Activated CD4-positive, alpha-beta T cell treated with anti-CD3 and anti-CD28 coated beads, Interleukin-10, Interleukin-2, amounts not matched to agents 100 ng/mL and 50 ng/mL, durations not matched to agents 16 hours and 8 hours (primary cell): Measurements from ENCODE around the gene PRSS57.
"Not testable (repeated sequence)": the region's sequence is repeated elsewhere in the genome, so short reads cannot be mapped to it uniquely, and the experiment has no call there.

Experiments
- DNase-seq: peaks from one replicate; pipeline ENCODE4 v3.0.0-alpha.2; 2020

PRSS57 gene

DNA sequence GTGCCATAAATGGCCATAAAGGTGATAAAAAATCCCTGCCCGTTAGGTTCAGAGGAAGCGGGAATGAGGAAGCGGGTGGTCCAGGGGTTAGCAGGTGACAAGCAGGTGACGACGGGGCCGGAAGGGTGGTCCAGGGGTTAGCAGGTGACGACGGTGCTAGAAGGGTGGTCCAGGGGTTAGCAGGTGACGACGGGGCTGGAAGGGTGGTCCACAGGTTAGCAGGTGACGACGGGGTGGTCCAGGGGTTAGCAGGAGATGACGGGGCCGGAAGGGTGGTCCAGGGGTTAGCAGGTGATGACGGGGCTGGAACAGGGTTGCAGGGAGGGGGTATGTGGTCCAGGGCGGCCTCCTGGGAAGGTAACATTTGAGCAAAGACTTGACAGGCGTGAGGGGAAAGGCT, 6.3 kb downstream of the PRSS57 start:
- no peak for DNase-seq

GRCh38 chr19:688214-688613, 7.0 kb downstream of the PRSS57 start:
- DNase-seq: no peak

DNA sequence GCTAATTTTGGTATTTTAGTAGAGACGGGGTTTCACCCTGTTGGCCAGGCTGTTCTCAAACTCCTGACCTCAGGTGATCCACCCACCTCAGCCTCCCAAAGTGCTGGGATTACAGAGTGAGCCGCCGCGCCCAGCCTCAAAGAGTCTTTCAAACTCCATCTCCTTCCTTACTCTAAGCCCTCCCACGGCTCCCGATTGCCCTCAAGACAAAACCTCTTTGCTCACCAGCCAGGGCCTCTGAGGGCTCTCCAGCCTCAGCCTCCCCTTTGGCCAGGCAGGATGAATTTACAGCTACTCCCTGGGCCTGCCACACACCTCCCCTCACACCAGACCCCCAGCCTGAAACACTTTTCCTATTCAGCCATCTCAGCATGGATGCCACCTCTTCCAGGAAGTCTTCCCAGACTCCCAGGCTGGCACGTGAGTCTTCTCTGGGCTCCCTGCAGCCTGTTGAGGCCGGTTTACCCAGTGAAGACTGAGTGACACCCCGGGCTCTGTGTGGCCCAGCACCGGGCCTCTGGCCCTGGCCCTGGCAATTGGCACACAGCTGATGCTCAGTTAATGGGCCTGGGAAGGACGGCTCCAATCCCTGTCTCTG, 7.6 kb downstream of the PRSS57 start:
- no peak for DNase-seq

DNA sequence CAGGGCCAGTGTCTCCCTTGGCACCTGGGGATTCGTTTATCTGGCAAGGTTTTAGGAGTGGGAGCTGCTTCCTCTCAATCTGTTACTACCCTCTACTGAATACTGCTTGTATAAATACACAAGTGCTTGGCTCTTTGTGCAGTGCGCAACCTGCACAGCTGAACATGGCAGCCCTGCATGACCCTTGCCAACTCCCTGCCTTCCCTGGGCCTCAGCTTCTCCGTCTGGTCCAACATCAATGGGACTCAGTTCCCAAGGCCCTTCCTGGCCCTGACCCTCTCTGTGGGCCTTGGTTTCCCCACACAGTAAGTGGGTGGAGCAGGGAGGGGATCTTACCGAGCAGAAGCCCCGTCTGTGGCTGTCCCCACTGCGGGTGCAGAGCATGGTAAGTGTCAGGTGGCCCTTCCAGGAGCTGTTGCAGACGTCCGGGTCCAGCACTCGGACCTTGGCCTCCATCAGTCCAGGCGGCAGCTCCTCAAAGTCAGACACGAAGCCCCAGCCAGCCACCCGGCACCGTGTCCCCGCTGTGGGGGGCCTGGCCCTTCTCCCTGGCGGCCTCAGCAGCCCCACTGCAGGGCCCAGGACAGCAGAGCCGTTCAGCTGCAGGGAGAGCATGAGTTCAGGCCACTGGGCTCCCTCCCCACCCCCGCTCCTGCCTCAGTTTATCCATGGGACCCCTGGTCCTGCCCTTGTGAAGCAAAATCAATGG, 8.5 kb downstream of the PRSS57 start:
- no peak for DNase-seq

DNA sequence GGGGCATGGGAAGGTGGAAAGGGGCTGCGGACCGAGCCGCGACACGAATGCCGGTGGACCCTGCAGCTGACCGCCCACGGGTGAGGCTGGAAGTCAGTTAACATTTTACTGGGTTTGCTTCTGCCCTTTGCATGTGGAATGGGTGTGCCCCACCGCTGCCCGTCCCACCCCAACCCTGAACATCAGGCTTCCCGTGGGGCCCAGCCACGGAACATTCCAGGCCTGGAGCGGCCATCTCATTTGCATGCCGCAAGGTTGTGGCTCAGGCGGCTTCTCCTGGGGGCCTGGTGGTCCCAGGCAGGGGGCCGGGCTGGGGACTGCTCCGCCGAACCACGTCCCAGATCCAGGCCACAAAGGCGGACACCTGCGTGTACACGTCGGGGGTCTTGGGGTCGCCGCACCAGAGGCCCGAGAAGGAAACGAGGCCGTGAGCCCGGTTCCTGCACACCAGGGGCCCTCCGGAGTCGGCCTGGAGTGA, 9.8 kb downstream of the PRSS57 start:
- DNase-seq: no peak

GRCh38 chr19:682678-683320, 12.5 kb downstream of the PRSS57 start:
- DNase-seq: no peak

GRCh38 chr19:681029-682019, 13.9 kb downstream of the PRSS57 start:
- DNase-seq: peak; percentile 97

- peak; percentile 100 for DNase-seq
Observed at GRCh38 chr19:680287-681028, 14.8 kb downstream of the PRSS57 start.

GRCh38 chr19:679418-680286, 15.6 kb downstream of the PRSS57 start:
- peak; percentile 54 for DNase-seq

- no peak for DNase-seq
Observed at GRCh38 chr19:678791-679388, 16.4 kb downstream of the PRSS57 start.

DNA sequence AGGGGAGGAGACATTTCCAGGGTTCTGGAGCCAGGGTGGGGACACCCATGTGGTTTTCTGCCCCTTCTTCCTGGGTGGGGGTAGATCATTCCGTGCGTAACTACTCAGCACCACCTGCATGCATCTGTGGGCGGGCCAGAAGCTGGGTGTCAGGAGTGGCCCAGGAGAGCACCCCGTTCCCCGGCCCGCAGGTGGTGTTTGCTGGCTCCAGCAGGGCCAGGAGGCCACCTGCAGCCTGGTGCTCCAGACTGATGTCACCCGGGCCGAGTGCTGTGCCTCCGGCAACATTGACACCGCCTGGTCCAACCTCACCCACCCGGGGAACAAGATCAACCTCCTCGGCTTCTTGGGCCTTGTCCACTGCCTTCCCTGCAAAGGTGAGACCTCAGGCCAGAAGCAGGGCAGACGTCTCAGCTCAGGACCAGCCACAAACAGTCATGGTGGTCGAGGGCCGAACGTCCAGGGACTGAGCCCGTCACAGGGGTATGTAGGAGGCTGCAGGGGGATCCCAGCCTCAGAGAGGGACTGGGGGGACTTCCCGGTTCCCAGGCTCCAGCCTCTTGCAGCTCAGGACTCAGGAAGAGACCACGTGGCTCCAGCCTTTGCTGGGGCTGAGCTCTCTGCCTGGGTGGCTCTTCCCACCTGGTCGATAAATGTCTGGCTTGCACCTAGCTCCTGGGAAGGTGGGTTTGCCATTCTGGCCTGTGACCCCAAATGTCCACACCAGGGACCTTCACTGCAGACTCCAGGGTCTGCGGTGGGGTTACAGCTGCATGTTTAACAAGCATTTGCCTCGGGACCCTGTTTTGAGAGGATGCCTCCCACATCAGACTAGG, 17.4 kb downstream of the PRSS57 start:
- no peak for DNase-seq

DNA sequence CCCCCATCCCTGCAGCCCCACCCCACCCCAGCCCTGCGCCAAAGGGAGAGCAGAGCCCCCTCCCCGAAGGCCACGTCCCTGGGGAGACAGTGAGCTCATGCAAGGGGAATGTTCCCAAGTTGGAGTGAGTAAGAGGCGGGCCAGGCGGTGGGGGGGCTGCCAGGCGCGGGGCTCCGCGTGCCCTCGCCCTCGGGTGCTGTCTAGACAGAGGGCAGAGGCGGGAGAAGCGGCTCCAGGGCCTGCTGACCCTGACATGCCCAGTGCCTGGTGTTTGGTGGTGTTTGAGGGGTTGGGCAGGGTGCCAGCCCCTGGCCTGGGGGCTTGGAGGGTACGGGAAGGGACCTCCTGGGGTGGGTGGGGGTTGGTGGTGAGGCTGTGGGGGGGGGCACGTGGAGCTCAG, 18.1 kb downstream of the PRSS57 start:
- no peak for DNase-seq

GRCh38 chr19:676339-677105, 18.7 kb downstream of the PRSS57 start, which contains the start of gene FSTL3:
FSTL3 (plus strand) TSS chr19:676392; CDS start chr19:676424, 32 bp downstream.
- DNase-seq: no peak

- DNase-seq: no peak
Observed at GRCh38 chr19:676007-676338, 19.3 kb downstream of the PRSS57 start.

DNA sequence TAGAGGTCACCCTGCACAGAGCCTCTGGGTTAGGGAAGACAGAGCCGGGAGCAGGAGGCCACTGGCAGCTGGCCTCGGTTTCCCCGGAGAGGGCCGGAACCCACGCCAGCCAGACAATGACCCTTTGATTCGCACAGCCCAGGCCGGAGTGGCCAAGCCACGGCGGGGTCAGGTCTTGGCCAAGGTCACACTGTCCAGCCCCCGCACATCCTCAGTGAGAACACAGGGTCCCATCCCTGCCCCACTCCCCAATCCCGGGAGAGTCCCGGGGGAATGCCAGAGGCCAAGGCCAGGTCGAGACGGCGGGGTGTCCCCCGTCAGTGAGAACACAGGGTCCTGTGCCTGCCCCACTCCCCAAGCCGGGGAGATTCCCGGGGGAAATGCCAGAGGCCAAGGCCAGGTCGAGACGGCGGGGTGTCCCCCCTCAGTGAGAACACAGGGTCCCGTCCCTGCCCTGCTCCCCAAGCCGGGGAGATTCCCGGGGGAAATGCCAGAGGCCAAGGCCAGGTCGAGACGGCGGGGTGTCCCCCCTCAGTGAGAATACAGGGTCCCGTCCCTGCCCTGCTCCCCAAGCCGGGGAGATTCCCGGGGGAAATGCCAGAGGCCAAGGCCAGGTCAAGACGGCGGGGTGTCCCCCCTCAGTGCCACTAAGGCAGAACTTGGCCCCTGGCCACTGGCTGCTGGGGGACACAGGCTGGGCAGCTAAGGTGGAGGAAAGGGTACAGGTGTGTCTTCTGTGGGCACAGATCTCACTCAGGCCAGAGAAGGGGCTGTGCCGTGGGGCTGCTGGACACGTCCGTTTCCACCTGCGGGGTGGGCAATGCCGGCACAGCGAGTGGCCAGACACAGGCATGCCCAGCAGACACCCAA, 20.7 kb downstream of the PRSS57 start:
- no peak for DNase-seq

DNA sequence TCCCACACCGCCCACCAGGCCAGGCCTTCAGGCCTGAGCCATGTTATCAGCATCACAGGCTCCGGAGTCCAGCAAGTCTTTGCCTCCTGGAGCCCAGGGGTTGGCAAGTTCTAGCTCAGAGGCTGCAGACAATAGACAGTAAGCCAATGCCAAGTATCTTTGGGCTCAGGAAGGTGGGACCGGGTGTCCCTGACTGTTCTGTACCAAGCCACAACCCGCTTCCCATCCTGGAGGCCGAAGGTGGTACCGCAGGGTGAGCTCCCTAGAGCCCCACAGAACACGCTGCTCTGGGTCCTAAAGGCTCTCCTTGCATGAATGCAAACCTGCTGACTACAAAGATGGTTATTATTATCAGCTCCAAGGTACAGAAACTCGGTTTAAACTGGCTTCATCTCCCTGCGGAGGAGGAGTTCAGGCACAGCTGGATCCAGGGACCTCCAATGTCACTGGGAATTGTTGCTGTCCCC, 24.6 kb downstream of the PRSS57 start:
- DNase-seq: no peak

- DNase-seq: not testable (repeated sequence)
Observed at GRCh38 chr19:668675-669434, 26.4 kb downstream of the PRSS57 start.
